ENCODE measurements around the gene RAMP3.

RAMP3 gene

GRCh38 chr7:45211066-45211465, 53.5 kb downstream of the RAMP3 start:
- peaks cover 32% of the 10 kb centered on the region for H3K27me3 ChIP-seq (ENCODE audit: insufficient read depth, poor library complexity, severe bottlenecking)
- no peak overlapping the region for H3K4me3 ChIP-seq (ENCODE audit: severe bottlenecking)
- no peaks in the 10 kb centered on the region for H3K4me1 ChIP-seq (ENCODE audit: insufficient read depth, poor library complexity, severe bottlenecking)
- no peak for ATAC-seq (ENCODE audit: low read depth)
- TF ChIP-seq CTCF (IDR thresholded peaks at IDR 0.05; ENCODE audit: poor library complexity, severe bottlenecking), result no peak
- no peak for DNase-seq (ENCODE audit: low spot score)
- H3K36me3 ChIP-seq (ENCODE audit: low read depth), result no peaks in the 10 kb centered on the region
- H3K27ac ChIP-seq (ENCODE audit: poor library complexity, severe bottlenecking), result no peak overlapping the region
- no peaks in the 10 kb centered on the region for H3K9me3 ChIP-seq (ENCODE audit: severe bottlenecking)

GRCh38 chr7:45211958-45212357, 54.4 kb downstream of the RAMP3 start:
- Histone ChIP-seq H3K27ac (ENCODE audit: poor library complexity, severe bottlenecking) (no peak overlapping the region), H3K4me1 (ENCODE audit: insufficient read depth, poor library complexity, severe bottlenecking) (no peaks in the 10 kb centered on the region), H3K36me3 (ENCODE audit: low read depth) (no peaks in the 10 kb centered on the region), H3K27me3 (ENCODE audit: insufficient read depth, poor library complexity, severe bottlenecking) (peaks cover 29% of the 10 kb centered on the region), H3K9me3 (ENCODE audit: severe bottlenecking) (no peaks in the 10 kb centered on the region), H3K4me3 (ENCODE audit: severe bottlenecking) (no peak overlapping the region)
- TF ChIP-seq CTCF (IDR thresholded peaks at IDR 0.05; ENCODE audit: poor library complexity, severe bottlenecking), result no peak
- ATAC-seq (ENCODE audit: low read depth), result no peak
- DNase-seq (ENCODE audit: low spot score), result no peak

- no peaks in the 10 kb centered on the region for H3K36me3 ChIP-seq (ENCODE audit: low read depth)
- TF ChIP-seq CTCF (IDR thresholded peaks at IDR 0.05; ENCODE audit: poor library complexity, severe bottlenecking), result no peak
- H3K27me3 ChIP-seq (ENCODE audit: insufficient read depth, poor library complexity, severe bottlenecking), result peaks cover 26% of the 10 kb centered on the region
- DNase-seq (ENCODE audit: low spot score), result no peak
- H3K4me3 ChIP-seq (ENCODE audit: severe bottlenecking), result no peak overlapping the region
- H3K9me3 ChIP-seq (ENCODE audit: severe bottlenecking), result no peaks in the 10 kb centered on the region
- no peaks in the 10 kb centered on the region for H3K4me1 ChIP-seq (ENCODE audit: insufficient read depth, poor library complexity, severe bottlenecking)
- H3K27ac ChIP-seq (ENCODE audit: poor library complexity, severe bottlenecking), result no peak overlapping the region
- ATAC-seq (ENCODE audit: low read depth), result no peak
Observed at GRCh38 chr7:45212606-45213005, 55.0 kb downstream of the RAMP3 start.

- no peak for TF ChIP-seq CTCF (IDR thresholded peaks at IDR 0.05; ENCODE audit: poor library complexity, severe bottlenecking)
- Histone ChIP-seq H3K4me3 (ENCODE audit: severe bottlenecking) (no peak overlapping the region), H3K9me3 (ENCODE audit: severe bottlenecking) (no peaks in the 10 kb centered on the region), H3K36me3 (ENCODE audit: low read depth) (no peaks in the 10 kb centered on the region), H3K4me1 (ENCODE audit: insufficient read depth, poor library complexity, severe bottlenecking) (no peaks in the 10 kb centered on the region), H3K27me3 (ENCODE audit: insufficient read depth, poor library complexity, severe bottlenecking) (peaks cover 19% of the 10 kb centered on the region), H3K27ac (ENCODE audit: poor library complexity, severe bottlenecking) (no peak overlapping the region)
- no peak for DNase-seq (ENCODE audit: low spot score)
- no peak; the same call in 2 of the 3 replicates for ATAC-seq (ENCODE audit: low read depth)
Observed at GRCh38 chr7:45215601-45216062, 58.0 kb downstream of the RAMP3 start.

GRCh38 chr7:45216181-45216580, 58.6 kb downstream of the RAMP3 start:
- no peak for DNase-seq (ENCODE audit: low spot score)
- no peak overlapping the region for H3K4me3 ChIP-seq (ENCODE audit: severe bottlenecking)
- H3K27me3 ChIP-seq (ENCODE audit: insufficient read depth, poor library complexity, severe bottlenecking), result peaks cover 19% of the 10 kb centered on the region
- H3K4me1 ChIP-seq (ENCODE audit: insufficient read depth, poor library complexity, severe bottlenecking), result no peaks in the 10 kb centered on the region
- H3K27ac ChIP-seq (ENCODE audit: poor library complexity, severe bottlenecking), result no peak overlapping the region
- no peak for ATAC-seq (ENCODE audit: low read depth)
- H3K36me3 ChIP-seq (ENCODE audit: low read depth), result no peaks in the 10 kb centered on the region
- no peak for TF ChIP-seq CTCF (IDR thresholded peaks at IDR 0.05; ENCODE audit: poor library complexity, severe bottlenecking)
- no peaks in the 10 kb centered on the region for H3K9me3 ChIP-seq (ENCODE audit: severe bottlenecking)

Measured in RWPE2 (cell line).